Right forelimb (tissue), 1 donor: ENCODE results near the gene MCM3.

Source experiments
- DNase-seq: peaks from one replicate; pipeline ENCODE4 v3.0.0-alpha.2; 2018

The MCM3 gene

GRCh38 chr6:52245425-52245824 lies 39.1 kb downstream of the MCM3 start:
- DNase-seq = no peak

GRCh38 chr6:52244400-52244799 lies 40.1 kb downstream of the MCM3 start, which contains the start of gene IL17F:
IL17F (minus strand) TSS chr6:52244500; CDS start chr6:52244429, 71 bp downstream.
- no peak for DNase-seq

GRCh38 chr6:52243282-52243893 lies 41.2 kb downstream of the MCM3 start:
- DNase-seq = no peak

- no peak for DNase-seq
Measured at GRCh38 chr6:52241819-52242218, 42.7 kb downstream of the MCM3 start.

- peak; percentile 62 for DNase-seq
Measured at GRCh38 chr6:52233975-52234823, 50.3 kb downstream of the MCM3 start.

GRCh38 chr6:52233005-52233404 lies 51.5 kb downstream of the MCM3 start:
- no peak for DNase-seq

- DNase-seq = no peak
Measured at GRCh38 chr6:52231406-52232127, 53.0 kb downstream of the MCM3 start.

GRCh38 chr6:52230685-52231084 lies 53.9 kb downstream of the MCM3 start:
- DNase-seq = no peak

GRCh38 chr6:52227495-52227894 lies 57.0 kb downstream of the MCM3 start:
- DNase-seq = no peak

- DNase-seq = no peak
Measured at GRCh38 chr6:52221302-52221701, 63.2 kb downstream of the MCM3 start.

- DNase-seq = no peak
Measured at GRCh38 chr6:52217761-52218160, 66.8 kb downstream of the MCM3 start.

- no peak for DNase-seq
Measured at GRCh38 chr6:52216932-52217575, 67.5 kb downstream of the MCM3 start.

- DNase-seq = no peak
Measured at GRCh38 chr6:52215787-52216186, 68.8 kb downstream of the MCM3 start.
